Stomach (tissue), 4 donors: ENCODE results near the gene FLOT1.

Experiments
- EP300 ChIP-seq: sonication (generic); formaldehyde crosslinking; IDR thresholded peaks from one replicate; pipeline ENCODE4 v1.6.1; 2017; ENCODE audit warnings: antibody characterized with exemption
- TF ChIP-seq, protein P1 (sequence below), 7 experiments: fragments of 450-650 bp in 4 of 7; fragments of 200-600 bp in 3 of 7; sonication (generic) in 3 of 7; IDR thresholded peaks; one replicate each; pipeline ENCODE4 v1.5.1; 2016 to 2019; ENCODE audit warnings: antibody characterized with exemption in 7 of 7, control low read depth in 2 of 7, mild to moderate bottlenecking in 1 of 7

DNA sequence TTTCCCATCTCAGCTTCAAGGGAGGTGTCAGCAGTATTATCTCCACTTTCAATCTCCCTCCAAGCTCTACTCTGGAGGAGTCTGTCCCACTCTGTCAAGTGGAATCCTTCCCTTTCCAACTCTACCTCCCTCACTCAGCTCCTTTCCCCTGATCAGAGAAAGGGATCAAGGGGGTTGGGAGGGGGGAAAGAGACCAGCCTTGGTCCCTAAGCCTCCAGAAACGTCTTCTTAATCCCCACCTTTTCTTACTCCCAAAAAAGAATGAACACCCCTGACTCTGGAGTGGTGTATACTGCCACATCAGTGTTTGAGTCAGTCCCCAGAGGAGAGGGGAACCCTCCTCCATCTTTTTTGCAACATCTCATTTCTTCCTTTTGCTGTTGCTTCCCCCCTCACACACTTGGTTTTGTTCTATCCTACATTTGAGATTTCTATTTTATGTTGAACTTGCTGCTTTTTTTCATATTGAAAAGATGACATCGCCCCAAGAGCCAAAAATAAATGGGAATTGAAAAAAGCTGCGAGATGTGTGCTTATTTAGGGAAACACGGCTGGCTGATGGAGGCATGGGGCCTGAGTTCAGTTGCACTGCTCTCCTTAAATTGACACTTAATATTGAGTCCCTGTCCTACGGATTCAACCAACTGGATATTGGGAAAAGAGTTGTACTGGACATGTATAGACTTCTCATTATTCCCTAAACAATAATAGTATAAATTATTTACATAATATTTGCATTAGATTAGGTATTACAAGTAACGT lies 17.4 kb downstream of the FLOT1 start:
- no peak for TF ChIP-seq EP300
- TF ChIP-seq, protein P1, sequence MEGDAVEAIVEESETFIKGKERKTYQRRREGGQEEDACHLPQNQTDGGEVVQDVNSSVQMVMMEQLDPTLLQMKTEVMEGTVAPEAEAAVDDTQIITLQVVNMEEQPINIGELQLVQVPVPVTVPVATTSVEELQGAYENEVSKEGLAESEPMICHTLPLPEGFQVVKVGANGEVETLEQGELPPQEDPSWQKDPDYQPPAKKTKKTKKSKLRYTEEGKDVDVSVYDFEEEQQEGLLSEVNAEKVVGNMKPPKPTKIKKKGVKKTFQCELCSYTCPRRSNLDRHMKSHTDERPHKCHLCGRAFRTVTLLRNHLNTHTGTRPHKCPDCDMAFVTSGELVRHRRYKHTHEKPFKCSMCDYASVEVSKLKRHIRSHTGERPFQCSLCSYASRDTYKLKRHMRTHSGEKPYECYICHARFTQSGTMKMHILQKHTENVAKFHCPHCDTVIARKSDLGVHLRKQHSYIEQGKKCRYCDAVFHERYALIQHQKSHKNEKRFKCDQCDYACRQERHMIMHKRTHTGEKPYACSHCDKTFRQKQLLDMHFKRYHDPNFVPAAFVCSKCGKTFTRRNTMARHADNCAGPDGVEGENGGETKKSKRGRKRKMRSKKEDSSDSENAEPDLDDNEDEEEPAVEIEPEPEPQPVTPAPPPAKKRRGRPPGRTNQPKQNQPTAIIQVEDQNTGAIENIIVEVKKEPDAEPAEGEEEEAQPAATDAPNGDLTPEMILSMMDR (IDR thresholded peaks at IDR 0.05): no peak
